ENCODE measurements around the gene RIC3.
A peak's percentile ranks its signal among the peaks of the same experiment; 100 is the strongest.
"Not testable (repeated sequence)": the region's sequence is repeated elsewhere in the genome, so short reads cannot be mapped to it uniquely, and the experiment has no call there.

Gene RIC3

GRCh38 chr11:8186429-8186828 is 17.6 kb upstream of the RIC3 start:
- DNase-seq: no peak

- no peak for DNase-seq
Observed at GRCh38 chr11:8183111-8183510, 14.3 kb upstream of the RIC3 start.

- no peak for DNase-seq
Observed at GRCh38 chr11:8180469-8180868, 11.6 kb upstream of the RIC3 start.

- no peak for DNase-seq
Observed at GRCh38 chr11:8178297-8178696, 9.5 kb upstream of the RIC3 start.

- DNase-seq: no peak
Observed at GRCh38 chr11:8177136-8177535, 8.3 kb upstream of the RIC3 start.

- DNase-seq: no peak
Observed at GRCh38 chr11:8167796-8168195, 1.0 kb downstream of the RIC3 start.

GRCh38 chr11:8164746-8165145 is 4.1 kb downstream of the RIC3 start:
- no peak for DNase-seq

GRCh38 chr11:8161627-8162304 is 7.1 kb downstream of the RIC3 start:
- not testable (repeated sequence) for DNase-seq

- no peak for DNase-seq
Observed at GRCh38 chr11:8156877-8157276, 11.9 kb downstream of the RIC3 start.

GRCh38 chr11:8149726-8150125 is 19.1 kb downstream of the RIC3 start:
- DNase-seq: no peak

- DNase-seq: no peak
Observed at GRCh38 chr11:8138526-8138925, 30.3 kb downstream of the RIC3 start.

GRCh38 chr11:8127447-8127846 is 41.4 kb downstream of the RIC3 start:
- no peak for DNase-seq

- no peak for DNase-seq
Observed at GRCh38 chr11:8126649-8127289, 42.1 kb downstream of the RIC3 start.

- DNase-seq: no peak
Observed at GRCh38 chr11:8122173-8122764, 46.6 kb downstream of the RIC3 start.

- DNase-seq: no peak
Observed at GRCh38 chr11:8111636-8112035, 57.2 kb downstream of the RIC3 start.

GRCh38 chr11:8110396-8110795 is 58.4 kb downstream of the RIC3 start:
- peak; percentile 74 for DNase-seq

GRCh38 chr11:8109675-8110074 is 59.1 kb downstream of the RIC3 start:
- DNase-seq: no peak

- no peak for DNase-seq
Observed at GRCh38 chr11:8108421-8108820, 60.4 kb downstream of the RIC3 start.

GRCh38 chr11:8107642-8108041 is 61.2 kb downstream of the RIC3 start:
- no peak for DNase-seq

GRCh38 chr11:8106679-8107078 is 62.1 kb downstream of the RIC3 start:
- no peak for DNase-seq

- no peak for DNase-seq
Observed at GRCh38 chr11:8105666-8106065, 63.2 kb downstream of the RIC3 start.

GRCh38 chr11:8105133-8105532 is 63.7 kb downstream of the RIC3 start:
- no peak for DNase-seq

GRCh38 chr11:8103909-8104308 is 64.9 kb downstream of the RIC3 start:
- no peak for DNase-seq

GRCh38 chr11:8102965-8103364 is 65.9 kb downstream of the RIC3 start:
- DNase-seq: no peak

Data from NCI-H187 treated with DMSO at 0.1 percent for 48 hours (cell line).